ENCODE data around the gene PRICKLE2. TPM values are rescaled to one million over a fixed set of nuclear protein-coding genes. Genes with fewer than 3 reads are reported as not detected.

The PRICKLE2 gene
- total RNA-seq, 1 experiment from 2014 or later, result not detected

DNA sequence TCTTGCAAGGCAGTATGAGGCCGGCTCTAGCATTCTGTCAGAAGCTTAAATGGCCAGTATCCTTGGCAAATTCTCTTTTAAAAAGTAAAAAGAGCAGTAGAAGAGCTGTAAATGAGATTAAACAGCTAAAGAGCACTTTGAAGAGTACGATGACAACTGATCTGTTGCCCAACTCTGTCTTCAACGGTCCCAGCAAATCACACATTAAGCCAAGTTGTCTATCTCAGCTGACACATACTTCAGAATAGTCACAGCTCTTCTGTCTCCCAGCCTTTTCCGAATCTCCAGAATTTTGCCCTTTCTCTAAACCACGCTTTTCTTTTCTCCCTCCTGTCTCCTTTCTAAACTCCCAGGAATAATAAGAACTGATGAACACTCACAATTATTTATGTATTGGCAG lies 51.7 kb downstream of the PRICKLE2 start:
- CTCF ChIA-PET, result no interaction called here
- intact Hi-C loops (cut with micrococcal nuclease; ENCODE audit: unreplicated experiment), result no loop called here
- no TSS peak for BruUV-seq (replicated peaks)
- H3K36me3 ChIP-seq (ENCODE audit: insufficient read depth, low read length, poor library complexity, severe bottlenecking), result no peaks in the 10 kb centered on the region
- no peak overlapping the region for H3K27ac ChIP-seq (ENCODE audit: low read depth, low read length, poor library complexity, severe bottlenecking)
- no peaks in the 10 kb centered on the region for H3K9me3 ChIP-seq (ENCODE audit: low read depth, low read length, poor library complexity, severe bottlenecking)
- POLR2A ChIA-PET (ENCODE audit: low non-redundant PET), result no interaction called here
- no peak for DNase-seq (ENCODE audit: low spot score)
- H3K27me3 ChIP-seq (replicated peaks; ENCODE audit: insufficient read depth, low read depth, low read length, poor library complexity), result no peaks in the 10 kb centered on the region
- no peaks in the 10 kb centered on the region for H3K4me1 ChIP-seq (ENCODE audit: insufficient read depth, low read length, poor library complexity, severe bottlenecking)
- no peak for TF ChIP-seq CTCF (conservative IDR thresholded peaks at IDR 0.05; ENCODE audit: low read depth, low read length)
- TF ChIP-seq EZH2 (IDR thresholded peaks at IDR 0.05; ENCODE audit: borderline replicate concordance, low read depth, low read length, poor library complexity, severe bottlenecking), result no peak
- H3K4me3 ChIP-seq (ENCODE audit: low read depth, low read length, poor library complexity, severe bottlenecking), result no peak overlapping the region

- no peaks in the 10 kb centered on the region for H3K36me3 ChIP-seq (ENCODE audit: insufficient read depth, low read length, poor library complexity, severe bottlenecking)
- TF ChIP-seq CTCF (conservative IDR thresholded peaks at IDR 0.05; ENCODE audit: low read depth, low read length) (no peak), EZH2 (IDR thresholded peaks at IDR 0.05; ENCODE audit: borderline replicate concordance, low read depth, low read length, poor library complexity, severe bottlenecking) (no peak)
- H3K9me3 ChIP-seq (ENCODE audit: low read depth, low read length, poor library complexity, severe bottlenecking), result no peaks in the 10 kb centered on the region
- no peaks in the 10 kb centered on the region for H3K4me1 ChIP-seq (ENCODE audit: insufficient read depth, low read length, poor library complexity, severe bottlenecking)
- intact Hi-C loops (cut with micrococcal nuclease; ENCODE audit: unreplicated experiment), result no loop called here
- DNase-seq (ENCODE audit: low spot score), result no peak
- POLR2A ChIA-PET (ENCODE audit: low non-redundant PET), result no interaction called here
- CTCF ChIA-PET, result no interaction called here
- no TSS peak for BruUV-seq (replicated peaks)
- no peaks in the 10 kb centered on the region for H3K27me3 ChIP-seq (replicated peaks; ENCODE audit: insufficient read depth, low read depth, low read length, poor library complexity)
- H3K27ac ChIP-seq (ENCODE audit: low read depth, low read length, poor library complexity, severe bottlenecking), result no peak overlapping the region
- no peak overlapping the region for H3K4me3 ChIP-seq (ENCODE audit: low read depth, low read length, poor library complexity, severe bottlenecking)
Observed at GRCh38 chr3:64170270-64170669, 55.0 kb downstream of the PRICKLE2 start.

GRCh38 chr3:64167868-64168267 lies 57.4 kb downstream of the PRICKLE2 start:
- H3K9me3 ChIP-seq (ENCODE audit: low read depth, low read length, poor library complexity, severe bottlenecking), result no peaks in the 10 kb centered on the region
- no TSS peak for BruUV-seq (replicated peaks)
- POLR2A ChIA-PET (ENCODE audit: low non-redundant PET), result no interaction called here
- TF ChIP-seq EZH2 (IDR thresholded peaks at IDR 0.05; ENCODE audit: borderline replicate concordance, low read depth, low read length, poor library complexity, severe bottlenecking), result no peak
- no peak for TF ChIP-seq CTCF (conservative IDR thresholded peaks at IDR 0.05; ENCODE audit: low read depth, low read length)
- intact Hi-C loops (cut with micrococcal nuclease; ENCODE audit: unreplicated experiment), result loop anchor here (5.0 kb wide), 1 partner anchor 136 kb away; no protein-coding TSS in a partner anchor
- no peak for DNase-seq (ENCODE audit: low spot score)
- H3K27me3 ChIP-seq (replicated peaks; ENCODE audit: insufficient read depth, low read depth, low read length, poor library complexity), result no peaks in the 10 kb centered on the region
- no peak overlapping the region for H3K4me3 ChIP-seq (ENCODE audit: low read depth, low read length, poor library complexity, severe bottlenecking)
- H3K4me1 ChIP-seq (ENCODE audit: insufficient read depth, low read length, poor library complexity, severe bottlenecking), result no peaks in the 10 kb centered on the region
- CTCF ChIA-PET, result no interaction called here
- no peaks in the 10 kb centered on the region for H3K36me3 ChIP-seq (ENCODE audit: insufficient read depth, low read length, poor library complexity, severe bottlenecking)
- no peak overlapping the region for H3K27ac ChIP-seq (ENCODE audit: low read depth, low read length, poor library complexity, severe bottlenecking)

Data from A673 (cell line).